Measurements from ENCODE around the gene GATAD2B.

DNA sequence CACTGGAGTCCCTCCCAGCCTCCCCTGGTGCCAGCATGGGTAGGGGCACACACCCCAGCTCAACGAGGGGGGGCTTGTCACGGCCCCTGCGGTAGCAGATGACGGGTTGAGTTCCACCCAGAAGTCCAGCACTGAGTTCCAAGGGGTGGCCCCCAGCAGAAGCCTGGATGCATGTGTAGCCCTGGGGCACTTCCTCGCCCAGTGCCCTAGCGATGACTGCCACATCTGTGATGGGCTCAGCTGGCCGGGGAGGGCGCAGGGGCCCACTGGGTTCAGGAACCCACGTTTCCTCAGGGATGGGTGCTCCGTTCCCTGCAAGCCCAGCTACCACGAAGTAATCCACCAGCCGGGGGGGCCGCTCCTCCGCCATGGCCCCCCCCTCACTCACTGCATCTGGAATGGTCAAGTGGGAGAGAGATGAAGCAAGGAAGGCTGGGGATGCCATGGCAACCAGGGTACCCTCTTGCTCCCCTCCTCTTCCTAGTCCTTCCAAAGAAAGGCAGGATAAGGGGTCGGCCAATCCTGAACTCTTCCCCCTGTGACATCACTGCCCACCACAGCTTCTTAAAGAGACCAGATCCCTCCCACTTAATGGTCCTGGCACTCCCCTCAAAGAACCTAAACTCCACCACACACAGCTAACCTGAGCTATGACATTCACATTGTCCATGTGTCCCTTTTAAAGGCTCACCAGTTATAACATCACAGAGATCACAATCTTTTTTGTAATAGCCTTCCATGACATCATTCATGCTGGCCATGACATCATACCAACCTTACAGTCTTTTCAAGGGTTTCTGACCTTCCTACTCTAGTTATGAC, 21.4 kb upstream of the GATAD2B start:
- TF ChIP-seq EP300 (IDR thresholded peaks at IDR 0.05; ENCODE audit: low read depth), result no peak
- TF ChIP-seq CTCF (IDR thresholded peaks at IDR 0.05), result no peak
